A549 (cell line): ENCODE data around the gene TEX44. TPM values are rescaled to one million over a fixed set of nuclear protein-coding genes. Genes with fewer than 3 reads are reported as not detected.
A peak's percentile ranks its signal among the peaks of the same experiment; 100 is the strongest.

Experiments used
- ATAC-seq, 2 experiments: fragments of 200-7000 bp in 1 of 2; fragments of >200 bp in 1 of 2; cut with Nextera tagmentation in 1 of 2; cut with Tn5 transposase in 1 of 2; 3 replicates each; pipeline versions ENCODE4 v1.8.0 to v1.9.1; 2018 to 2020; ENCODE audit warnings: mild to moderate bottlenecking in 1 of 2, moderate library complexity in 1 of 2
- CTCF ChIA-PET: fragments of 300-600 bp; sonication (Branson Sonifier 250); formaldehyde crosslinking; extraction: SDS; loops from one replicate; lab custom pipeline; 2021; ENCODE audit warnings: antibody characterized with exemption, inconsistent platforms; lab: Yijun Ruan, JAX
- POLR2A ChIA-PET: fragments of 350-600 bp; formaldehyde crosslinking; extraction: SDS; loops from one replicate; lab custom pipeline; 2021; ENCODE audit warnings: antibody characterized with exemption, inconsistent platforms; lab: Yijun Ruan, JAX
- DNase-seq, 2 experiments: peaks; one replicate each; pipeline versions ENCODE4 v3.0.0 to v3.0.0-alpha.2; 2011 to 2016; ENCODE audit warnings: low read depth in 1 of 2, low spot score in 1 of 2
- FAIRE-seq: peaks from 2 replicates; lab custom pipeline; 2011; peaks lifted over from hg19 to GRCh38; lab: Jason Lieb, UNC
- H3K27ac ChIP-seq, 2 experiments: fragments of >200 bp; sonication (Bioruptor Twin); formaldehyde crosslinking; 3 replicates each; pipeline ENCODE4 v1.5.1; 2016 to 2017
- H3K4me1 ChIP-seq: fragments of >200 bp; sonication (Bioruptor Twin); formaldehyde crosslinking; 3 replicates; pipeline ENCODE4 v1.6.1; 2016
- H3K4me2 ChIP-seq: fragments of >200 bp; sonication (Bioruptor Twin); formaldehyde crosslinking; 3 replicates; pipeline ENCODE4 v1.6.1; 2016
- H3K4me3 ChIP-seq: fragments of >200 bp; sonication (Bioruptor Twin); formaldehyde crosslinking; 3 replicates; pipeline ENCODE4 v1.5.1; 2016
- H3K9me3 ChIP-seq: fragments of >200 bp; sonication (Bioruptor Twin); formaldehyde crosslinking; 3 replicates; pipeline ENCODE4 v1.6.1; 2016
- BHLHE40 ChIP-seq: IDR thresholded peaks from 2 replicates; pipeline ENCODE4 v1.6.1; 2012; ENCODE audit warnings: low read depth, low read length, inconsistent platforms
- CBX8 ChIP-seq: fragments of 200-600 bp; sonication (generic); IDR thresholded peaks from 2 replicates; pipeline ENCODE4 v1.6.1; 2016
- CHD4 ChIP-seq: fragments of 200-600 bp; sonication (generic); IDR thresholded peaks from 2 replicates; pipeline ENCODE4 v1.6.1; 2016; ENCODE audit warnings: antibody characterized with exemption, mild to moderate bottlenecking, borderline replicate concordance
- EHF ChIP-seq: fragments of 250-450 bp; sonication (Bioruptor Pico); IDR thresholded peaks from 2 replicates; pipeline ENCODE4 v1.5.0; 2020; ENCODE audit warnings: mild to moderate bottlenecking
- EHMT2 ChIP-seq: fragments of 200-600 bp; sonication (generic); IDR thresholded peaks from 2 replicates; pipeline ENCODE4 v1.6.1; 2016; ENCODE audit warnings: antibody characterized with exemption, low read depth, mild to moderate bottlenecking, moderate library complexity
- ESRRA ChIP-seq: fragments of 150-350 bp; IDR thresholded peaks from 2 replicates; pipeline ENCODE4 v1.6.1; 2014; ENCODE audit warnings: mild to moderate bottlenecking, low read length, borderline replicate concordance
- FOSL2 ChIP-seq, 2 experiments: fragments of 450-650 bp in 1 of 2; fragments of >200 bp in 1 of 2; sonication (Bioruptor Twin) in 1 of 2; formaldehyde crosslinking; IDR thresholded peaks; 2 replicates each; pipeline versions ENCODE4 v1.5.0 to v1.6.1; 2016 to 2020; ENCODE audit warnings: mild to moderate bottlenecking in 1 of 2, moderate library complexity in 1 of 2
- GATA3 ChIP-seq: IDR thresholded peaks from 2 replicates; pipeline ENCODE4 v1.6.1; 2012; ENCODE audit warnings: borderline replicate concordance
- HDAC2 ChIP-seq: fragments of 200-600 bp; sonication (generic); IDR thresholded peaks from 2 replicates; pipeline ENCODE4 v1.6.1; 2016
- HEYL ChIP-seq: fragments of 250-450 bp; sonication (Bioruptor Pico); IDR thresholded peaks from 2 replicates; pipeline ENCODE4 v1.8.0; 2021; ENCODE audit warnings: mild to moderate bottlenecking, moderate library complexity
- HOXB5 ChIP-seq: fragments of 250-450 bp; sonication (Bioruptor Pico); IDR thresholded peaks from 2 replicates; pipeline ENCODE4 v1.5.0; 2020; ENCODE audit warnings: mild to moderate bottlenecking, moderate library complexity
- JUN ChIP-seq, 2 experiments: fragments of >200 bp; sonication (Bioruptor Twin); formaldehyde crosslinking; IDR thresholded peaks; 2 replicates in 1 of 2; 3 replicates in 1 of 2; pipeline ENCODE4 v1.6.1; 2016 to 2017
- POLR2A ChIP-seq: IDR thresholded peaks from 2 replicates; pipeline ENCODE4 v1.6.1; 2012; ENCODE audit warnings: mild to moderate bottlenecking, low read length
- TFCP2L1 ChIP-seq: fragments of 250-450 bp; sonication (Bioruptor Pico); IDR thresholded peaks from 2 replicates; pipeline ENCODE4 v1.5.0; 2021; ENCODE audit warnings: mild to moderate bottlenecking
- TP53 ChIP-seq: fragments of 250-450 bp; sonication (Bioruptor Pico); IDR thresholded peaks from 2 replicates; pipeline ENCODE4 v1.5.0; 2021; ENCODE audit warnings: mild to moderate bottlenecking, moderate library complexity
- ZNF302 ChIP-seq: fragments of 250-450 bp; sonication (Bioruptor Pico); IDR thresholded peaks from 2 replicates; pipeline ENCODE4 v1.9.0; 2021; ENCODE audit warnings: inconsistent platforms, mild to moderate bottlenecking, moderate library complexity
- ZSCAN20 ChIP-seq: fragments of 250-450 bp; sonication (Bioruptor Pico); IDR thresholded peaks from 2 replicates; pipeline ENCODE4 v1.8.0; 2022; ENCODE audit warnings: mild to moderate bottlenecking, moderate library complexity
- WGBS: methylation state at CpG from one replicate; pipeline ENCODE4 v1.1.6; 2017; ENCODE audit errors: missing lambda C conversion rate; 5-methylcytosine and 5-hydroxymethylcytosine counted together
- polyA plus RNA-seq, 4 experiments: library from polyadenylated mRNA; depleted of rRNA in 3 of 4; stranded (reverse); fragments of >200 nt; fragmentation: RNase III in 1 of 4; extraction: RNeasy Plus Mini Kit Qiagen cat#74134 plus additional on column Dnase treatment in 1 of 4; gene quantifications; 2 replicates in 3 of 4; 3 replicates in 1 of 4; pipeline ENCODE4 v1.2.3, GENCODE V29; 2011 to 2017
- TF ChIP-seq, protein P1 (sequence below): fragments of 250-450 bp; sonication (Bioruptor Pico); IDR thresholded peaks from 2 replicates; pipeline ENCODE4 v1.5.0; 2020; ENCODE audit warnings: low read depth, mild to moderate bottlenecking, moderate library complexity
- TF ChIP-seq, protein P2 (sequence below): fragments of 450-650 bp; IDR thresholded peaks from 2 replicates; pipeline ENCODE4 v1.6.1; 2014; ENCODE audit warnings: antibody characterized with exemption
- TF ChIP-seq, protein P3 (sequence below): fragments of 250-450 bp; sonication (Bioruptor Pico); IDR thresholded peaks from 2 replicates; pipeline ENCODE4 v1.5.0; 2021; ENCODE audit warnings: mild to moderate bottlenecking, moderate library complexity, borderline replicate concordance
- TF ChIP-seq, protein P4 (sequence below): IDR thresholded peaks from 2 replicates; pipeline ENCODE4 v1.6.1; 2012
- TF ChIP-seq, protein P5 (sequence below): fragments of >200 bp; sonication (Bioruptor Twin); formaldehyde crosslinking; IDR thresholded peaks from 2 replicates; pipeline ENCODE4 v1.6.1; 2016
- TF ChIP-seq, protein P6 (sequence below): IDR thresholded peaks from 2 replicates; pipeline ENCODE4 v1.6.1; 2012; ENCODE audit warnings: low read depth, borderline replicate concordance
- TF ChIP-seq, protein P7 (sequence below): fragments of >200 bp; sonication (Bioruptor Twin); formaldehyde crosslinking; IDR thresholded peaks from 3 replicates; pipeline ENCODE4 v1.6.1; 2016

Gene TEX44
- polyA plus RNA-seq, 2 of the 4 experiments (the other 2 are of a cell fraction), result not detected

DNA sequence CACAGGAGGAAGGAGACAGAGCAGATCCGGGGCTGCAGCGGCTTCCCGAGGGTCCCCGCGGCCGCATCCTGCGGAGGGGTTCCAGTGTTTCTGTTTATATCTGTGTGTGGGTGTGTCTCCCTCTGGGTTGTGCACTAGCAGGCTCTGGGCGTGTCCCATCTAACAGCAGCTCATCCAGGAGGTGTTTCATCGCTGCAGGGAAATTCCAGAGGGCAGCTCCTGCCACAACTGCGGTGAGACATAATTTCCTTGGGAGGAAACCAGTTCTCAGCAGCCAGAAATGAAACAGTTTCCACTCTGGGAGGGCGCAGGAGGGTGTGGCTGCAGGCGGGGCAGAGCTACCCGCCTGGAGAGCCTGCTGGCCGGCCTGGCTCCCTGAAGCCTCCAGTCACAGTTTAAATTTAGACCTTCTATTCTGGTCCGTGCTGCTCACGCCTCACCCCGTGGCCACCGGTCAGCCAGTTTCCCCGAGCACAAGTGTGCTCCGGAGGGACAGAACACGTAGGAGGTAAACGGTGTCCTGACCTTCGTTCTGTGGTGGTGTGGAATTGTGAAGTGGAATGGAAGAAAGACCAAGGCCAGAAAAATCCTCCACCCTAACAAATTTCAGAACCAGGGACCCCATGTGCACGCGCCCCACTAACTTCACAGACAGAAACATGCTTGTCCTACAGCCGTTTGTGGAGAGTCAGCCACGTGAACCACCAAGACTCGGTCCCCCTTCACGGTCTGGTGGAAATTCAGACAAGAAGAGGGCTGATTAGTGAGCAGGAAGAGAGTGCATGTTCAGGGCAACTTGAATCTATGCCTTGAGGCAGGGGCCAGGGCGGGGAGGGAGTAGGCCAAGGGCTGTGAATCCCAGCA is 50.2 kb downstream of the TEX44 start:
- 9% methylated on average over 26 of the region's 30 CpGs for WGBS
- ATAC-seq (peak; percentile 93), DNase-seq (peak; percentile 95 to 97), FAIRE-seq (peak; percentile 46)
- H3K4me1 ChIP-seq, result peaks cover 49% of the 10 kb centered on the region
- H3K4me2 ChIP-seq, result peak overlapping the region; percentile 91
- peak overlapping the region; percentile 93 to 96 for H3K27ac ChIP-seq
- TF ChIP-seq, protein P1, sequence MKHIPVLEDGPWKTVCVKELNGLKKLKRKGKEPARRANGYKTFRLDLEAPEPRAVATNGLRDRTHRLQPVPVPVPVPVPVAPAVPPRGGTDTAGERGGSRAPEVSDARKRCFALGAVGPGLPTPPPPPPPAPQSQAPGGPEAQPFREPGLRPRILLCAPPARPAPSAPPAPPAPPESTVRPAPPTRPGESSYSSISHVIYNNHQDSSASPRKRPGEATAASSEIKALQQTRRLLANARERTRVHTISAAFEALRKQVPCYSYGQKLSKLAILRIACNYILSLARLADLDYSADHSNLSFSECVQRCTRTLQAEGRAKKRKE, result peak; percentile 74; the same call in 1 of the 2 replicates
- TF ChIP-seq EHMT2, result no peak
- TF ChIP-seq, protein P2, sequence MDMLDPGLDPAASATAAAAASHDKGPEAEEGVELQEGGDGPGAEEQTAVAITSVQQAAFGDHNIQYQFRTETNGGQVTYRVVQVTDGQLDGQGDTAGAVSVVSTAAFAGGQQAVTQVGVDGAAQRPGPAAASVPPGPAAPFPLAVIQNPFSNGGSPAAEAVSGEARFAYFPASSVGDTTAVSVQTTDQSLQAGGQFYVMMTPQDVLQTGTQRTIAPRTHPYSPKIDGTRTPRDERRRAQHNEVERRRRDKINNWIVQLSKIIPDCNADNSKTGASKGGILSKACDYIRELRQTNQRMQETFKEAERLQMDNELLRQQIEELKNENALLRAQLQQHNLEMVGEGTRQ, result no peak; the same call in 1 of the 2 replicates
- peak; percentile 56; the same call in 1 of the 2 replicates for TF ChIP-seq TP53 (CRISPR knock-in tag)
- TF ChIP-seq, protein P3, sequence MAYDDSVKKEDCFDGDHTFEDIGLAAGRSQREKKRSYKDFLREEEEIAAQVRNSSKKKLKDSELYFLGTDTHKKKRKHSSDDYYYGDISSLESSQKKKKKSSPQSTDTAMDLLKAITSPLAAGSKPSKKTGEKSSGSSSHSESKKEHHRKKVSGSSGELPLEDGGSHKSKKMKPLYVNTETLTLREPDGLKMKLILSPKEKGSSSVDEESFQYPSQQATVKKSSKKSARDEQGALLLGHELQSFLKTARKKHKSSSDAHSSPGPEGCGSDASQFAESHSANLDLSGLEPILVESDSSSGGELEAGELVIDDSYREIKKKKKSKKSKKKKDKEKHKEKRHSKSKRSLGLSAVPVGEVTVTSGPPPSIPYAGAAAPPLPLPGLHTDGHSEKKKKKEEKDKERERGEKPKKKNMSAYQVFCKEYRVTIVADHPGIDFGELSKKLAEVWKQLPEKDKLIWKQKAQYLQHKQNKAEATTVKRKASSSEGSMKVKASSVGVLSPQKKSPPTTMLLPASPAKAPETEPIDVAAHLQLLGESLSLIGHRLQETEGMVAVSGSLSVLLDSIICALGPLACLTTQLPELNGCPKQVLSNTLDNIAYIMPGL (CRISPR knock-in tag), result no peak
- TF ChIP-seq HEYL (CRISPR knock-in tag), result 0 out of 2 replicates have a peak, but pooled peaks have one; percentile 57
- TF ChIP-seq CBX8, result no peak
- TF ChIP-seq HOXB5 (CRISPR knock-in tag), result peak; percentile 49; the same call in 1 of the 2 replicates
- TF ChIP-seq ZNF302 (CRISPR knock-in tag), result no peak
- TF ChIP-seq ESRRA, result no peak
- TF ChIP-seq JUN (IDR thresholded peaks at IDR 0.05), result peak; percentile 47 to 58; a peak in 3 of 5 replicates
- TF ChIP-seq FOSL2 (IDR thresholded peaks at IDR 0.05), result no peak
- peak; percentile 64 for TF ChIP-seq FOSL2 (CRISPR knock-in tag; IDR thresholded peaks at IDR 0.05)
- TF ChIP-seq, protein P4, sequence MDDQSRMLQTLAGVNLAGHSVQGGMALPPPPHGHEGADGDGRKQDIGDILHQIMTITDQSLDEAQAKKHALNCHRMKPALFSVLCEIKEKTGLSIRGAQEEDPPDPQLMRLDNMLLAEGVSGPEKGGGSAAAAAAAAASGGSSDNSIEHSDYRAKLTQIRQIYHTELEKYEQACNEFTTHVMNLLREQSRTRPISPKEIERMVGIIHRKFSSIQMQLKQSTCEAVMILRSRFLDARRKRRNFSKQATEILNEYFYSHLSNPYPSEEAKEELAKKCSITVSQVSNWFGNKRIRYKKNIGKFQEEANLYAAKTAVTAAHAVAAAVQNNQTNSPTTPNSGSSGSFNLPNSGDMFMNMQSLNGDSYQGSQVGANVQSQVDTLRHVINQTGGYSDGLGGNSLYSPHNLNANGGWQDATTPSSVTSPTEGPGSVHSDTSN, result no peak
- TF ChIP-seq BHLHE40, result peak; percentile 3; the same call in 1 of the 2 replicates
- peak; percentile 41; the same call in 1 of the 2 replicates for TF ChIP-seq ZSCAN20 (CRISPR knock-in tag)
- peak; percentile 76; the same call in 1 of the 2 replicates for TF ChIP-seq EHF (CRISPR knock-in tag)
- 0 out of 2 replicates have a peak, but pooled peaks have one; percentile 27 for TF ChIP-seq TFCP2L1
- no peak for TF ChIP-seq CHD4
- TF ChIP-seq GATA3, result 0 out of 2 replicates have a peak, but pooled peaks have one; percentile 22
- peak; percentile 29; the same call in 1 of the 2 replicates for TF ChIP-seq POLR2A
- TF ChIP-seq, protein P5, sequence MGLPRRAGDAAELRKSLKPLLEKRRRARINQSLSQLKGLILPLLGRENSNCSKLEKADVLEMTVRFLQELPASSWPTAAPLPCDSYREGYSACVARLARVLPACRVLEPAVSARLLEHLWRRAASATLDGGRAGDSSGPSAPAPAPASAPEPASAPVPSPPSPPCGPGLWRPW, result no peak
- TF ChIP-seq HDAC2, result no peak
- TF ChIP-seq, protein P6, sequence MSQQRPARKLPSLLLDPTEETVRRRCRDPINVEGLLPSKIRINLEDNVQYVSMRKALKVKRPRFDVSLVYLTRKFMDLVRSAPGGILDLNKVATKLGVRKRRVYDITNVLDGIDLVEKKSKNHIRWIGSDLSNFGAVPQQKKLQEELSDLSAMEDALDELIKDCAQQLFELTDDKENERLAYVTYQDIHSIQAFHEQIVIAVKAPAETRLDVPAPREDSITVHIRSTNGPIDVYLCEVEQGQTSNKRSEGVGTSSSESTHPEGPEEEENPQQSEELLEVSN, result peak; percentile 41; the same call in 1 of the 2 replicates
- TF ChIP-seq, protein P7, sequence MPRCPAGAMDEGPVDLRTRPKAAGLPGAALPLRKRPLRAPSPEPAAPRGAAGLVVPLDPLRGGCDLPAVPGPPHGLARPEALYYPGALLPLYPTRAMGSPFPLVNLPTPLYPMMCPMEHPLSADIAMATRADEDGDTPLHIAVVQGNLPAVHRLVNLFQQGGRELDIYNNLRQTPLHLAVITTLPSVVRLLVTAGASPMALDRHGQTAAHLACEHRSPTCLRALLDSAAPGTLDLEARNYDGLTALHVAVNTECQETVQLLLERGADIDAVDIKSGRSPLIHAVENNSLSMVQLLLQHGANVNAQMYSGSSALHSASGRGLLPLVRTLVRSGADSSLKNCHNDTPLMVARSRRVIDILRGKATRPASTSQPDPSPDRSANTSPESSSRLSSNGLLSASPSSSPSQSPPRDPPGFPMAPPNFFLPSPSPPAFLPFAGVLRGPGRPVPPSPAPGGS, result 0 out of 3 replicates have a peak, but pooled peaks have one; percentile 42
- ChIA-PET CTCF (interaction anchor here (0.9 to 95.1 kb wide), 4 partner anchors 30 to 157 kb away, joined by 3 to 4158 read pairs (median 25); partner anchors contain the start of gene PTMA), POLR2A (interaction anchor here (0.5 to 2.9 kb wide), 10 partner anchors 10 to 179 kb away, joined by 3 to 26 read pairs (median 12); partner anchors contain the start of genes NCL and PTMA)
- H3K4me3 ChIP-seq, result peak overlapping the region; percentile 16; the same call in 2 of the 3 replicates
- no peaks in the 10 kb centered on the region for H3K9me3 ChIP-seq
